Caco-2 (cell line): Measurements from ENCODE around the gene FUT2. TPM values are rescaled to one million over a fixed set of nuclear protein-coding genes. Genes with fewer than 3 reads are reported as not detected.
"Not testable (repeated sequence)": the region's sequence is repeated elsewhere in the genome, so short reads cannot be mapped to it uniquely, and the experiment has no call there.

Experiments
- BruUV-seq: library from RNA; stranded (reverse); fragments of 400-500 nt; replicated peaks from 2 replicates; lab custom pipeline; 2021; lab: Mats Ljungman, UMichigan
- CTCF ChIA-PET: fragments of 300-600 bp; sonication (Branson Sonifier 250); formaldehyde crosslinking; loops from one replicate; lab custom pipeline; 2022; ENCODE audit warnings: antibody characterized with exemption; lab: Charles Lee
- POLR2A ChIA-PET: fragments of 300-600 bp; sonication (Branson Sonifier 250); formaldehyde crosslinking; loops from one replicate; lab custom pipeline; 2022; ENCODE audit warnings: antibody characterized with exemption; lab: Charles Lee
- DNase-seq, 2 experiments: peaks; one replicate each; pipeline versions ENCODE4 v3.0.0 to v3.0.0-alpha.2; 2020 to 2022
- H3K27me3 ChIP-seq: replicated peaks from 2 replicates; pipeline ENCODE4 v1.6.0; 2011; ENCODE audit warnings: low read length; ENCODE audit not compliant: control insufficient read depth, insufficient read depth
- H3K36me3 ChIP-seq: 2 replicates; pipeline ENCODE4 v1.5.1; 2011; ENCODE audit warnings: low read length; ENCODE audit not compliant: control insufficient read depth, insufficient read depth
- H3K4me1 ChIP-seq: fragments of 250-450 bp; sonication (Bioruptor Pico); 2 replicates; pipeline ENCODE4 v1.5.1; 2020; ENCODE audit warnings: mild to moderate bottlenecking
- H3K4me3 ChIP-seq: 2 replicates; pipeline ENCODE4 v1.5.1; 2011; ENCODE audit warnings: low read depth, mild to moderate bottlenecking, control low read depth, low read length
- H3K9me3 ChIP-seq: fragments of 250-450 bp; sonication (Bioruptor Pico); 2 replicates; pipeline ENCODE4 v1.5.1; 2020; ENCODE audit warnings: mild to moderate bottlenecking, moderate library complexity
- H3K27ac Mint-ChIP-seq: one replicate; pipeline ENCODE4 v1.8.0; 2022; ENCODE audit warnings: mixed read lengths; ENCODE audit not compliant: unreplicated experiment
- H3K27me3 Mint-ChIP-seq: one replicate; pipeline ENCODE4 v1.8.0; 2022; ENCODE audit warnings: mixed read lengths; ENCODE audit not compliant: insufficient read depth, unreplicated experiment
- H3K36me3 Mint-ChIP-seq: one replicate; pipeline ENCODE4 v1.8.0; 2022; ENCODE audit warnings: mild to moderate bottlenecking, mixed read lengths; ENCODE audit not compliant: insufficient read depth, unreplicated experiment
- H3K4me1 Mint-ChIP-seq: one replicate; pipeline ENCODE4 v1.8.0; 2022; ENCODE audit warnings: low read depth, mixed read lengths; ENCODE audit not compliant: unreplicated experiment
- H3K4me3 Mint-ChIP-seq: one replicate; pipeline ENCODE4 v1.8.0; 2022; ENCODE audit warnings: mild to moderate bottlenecking, moderate library complexity, mixed read lengths; ENCODE audit not compliant: unreplicated experiment
- H3K9me3 Mint-ChIP-seq: one replicate; pipeline ENCODE4 v1.8.0; 2022; ENCODE audit warnings: mixed read lengths; ENCODE audit not compliant: unreplicated experiment
- intact Hi-C: fragments of 100-400 bp; cut with micrococcal nuclease; formaldehyde crosslinking; loops from one replicate; pipeline ENCODE4 v1.10.0; 2022; ENCODE audit not compliant: unreplicated experiment
- total RNA-seq: library from RNA; stranded (reverse); gene quantifications from 2 replicates; pipeline ENCODE4 v1.2.3, GENCODE V29; 2022
- TF ChIP-seq, protein P1 (sequence below), 2 experiments: fragments of 200-600 bp in 1 of 2; IDR thresholded peaks; 1 replicate in 1 of 2; 2 replicates in 1 of 2; pipeline versions ENCODE4 v1.5.1 to v1.8.0; 2011 to 2022; ENCODE audit warnings: antibody characterized with exemption in 1 of 2, control low read depth in 1 of 2, inconsistent platforms in 1 of 2, low read depth in 1 of 2, low read length in 1 of 2, mild to moderate bottlenecking in 1 of 2, moderate library complexity in 1 of 2; ENCODE audit not compliant: insufficient read depth in 1 of 2, severe bottlenecking in 1 of 2, unreplicated experiment in 1 of 2

Gene FUT2
- total RNA-seq, 1 experiment from 2014 or later = 13.5 TPM

DNA sequence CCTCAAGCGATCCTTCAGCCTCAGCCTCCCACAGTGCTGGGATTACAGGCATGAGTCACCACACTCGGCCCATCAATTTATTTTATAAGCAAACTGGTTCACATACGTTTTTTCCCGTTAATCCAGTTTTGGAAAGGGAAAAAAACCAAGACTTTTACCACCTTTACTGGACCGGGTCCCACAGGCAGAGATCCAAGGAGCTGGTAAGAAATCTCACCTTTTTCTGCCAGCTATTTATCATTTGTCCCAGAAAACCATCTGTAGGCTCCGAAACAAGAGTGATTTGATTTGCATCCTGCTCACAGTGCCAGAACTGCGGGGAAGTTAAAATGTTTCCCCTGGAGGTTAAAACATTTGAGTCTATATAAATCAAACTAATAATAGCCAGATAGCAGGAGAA is 6.3 kb upstream of the FUT2 start:
- no TSS peak for BruUV-seq
- intact Hi-C loops = loop anchor here (5.0 kb wide), 1 partner anchor 42 kb away; the partner anchor contains the start of gene CA11
- H3K36me3 Mint-ChIP-seq = no peaks in the 10 kb centered on the region
- H3K36me3 ChIP-seq = no peaks in the 10 kb centered on the region
- H3K9me3 Mint-ChIP-seq = no peaks in the 10 kb centered on the region
- H3K4me1 Mint-ChIP-seq = peaks cover 13% of the 10 kb centered on the region
- H3K4me3 ChIP-seq = no peak overlapping the region
- POLR2A ChIA-PET = no interaction called here
- TF ChIP-seq, protein P1, sequence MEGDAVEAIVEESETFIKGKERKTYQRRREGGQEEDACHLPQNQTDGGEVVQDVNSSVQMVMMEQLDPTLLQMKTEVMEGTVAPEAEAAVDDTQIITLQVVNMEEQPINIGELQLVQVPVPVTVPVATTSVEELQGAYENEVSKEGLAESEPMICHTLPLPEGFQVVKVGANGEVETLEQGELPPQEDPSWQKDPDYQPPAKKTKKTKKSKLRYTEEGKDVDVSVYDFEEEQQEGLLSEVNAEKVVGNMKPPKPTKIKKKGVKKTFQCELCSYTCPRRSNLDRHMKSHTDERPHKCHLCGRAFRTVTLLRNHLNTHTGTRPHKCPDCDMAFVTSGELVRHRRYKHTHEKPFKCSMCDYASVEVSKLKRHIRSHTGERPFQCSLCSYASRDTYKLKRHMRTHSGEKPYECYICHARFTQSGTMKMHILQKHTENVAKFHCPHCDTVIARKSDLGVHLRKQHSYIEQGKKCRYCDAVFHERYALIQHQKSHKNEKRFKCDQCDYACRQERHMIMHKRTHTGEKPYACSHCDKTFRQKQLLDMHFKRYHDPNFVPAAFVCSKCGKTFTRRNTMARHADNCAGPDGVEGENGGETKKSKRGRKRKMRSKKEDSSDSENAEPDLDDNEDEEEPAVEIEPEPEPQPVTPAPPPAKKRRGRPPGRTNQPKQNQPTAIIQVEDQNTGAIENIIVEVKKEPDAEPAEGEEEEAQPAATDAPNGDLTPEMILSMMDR (IDR thresholded peaks at IDR 0.05; ENCODE audit: insufficient read depth in 1 of 2, low read depth in 1 of 2, low read length in 1 of 2, severe bottlenecking in 1 of 2, unreplicated experiment in 1 of 2) = no peak
- H3K27ac Mint-ChIP-seq = no peak overlapping the region
- no peaks in the 10 kb centered on the region for H3K9me3 ChIP-seq
- DNase-seq = no peak
- H3K27me3 Mint-ChIP-seq = no peaks in the 10 kb centered on the region
- no peaks in the 10 kb centered on the region for H3K27me3 ChIP-seq
- peaks cover 33% of the 10 kb centered on the region for H3K4me1 ChIP-seq
- H3K4me3 Mint-ChIP-seq = no peak overlapping the region
- CTCF ChIA-PET = no interaction called here

DNA sequence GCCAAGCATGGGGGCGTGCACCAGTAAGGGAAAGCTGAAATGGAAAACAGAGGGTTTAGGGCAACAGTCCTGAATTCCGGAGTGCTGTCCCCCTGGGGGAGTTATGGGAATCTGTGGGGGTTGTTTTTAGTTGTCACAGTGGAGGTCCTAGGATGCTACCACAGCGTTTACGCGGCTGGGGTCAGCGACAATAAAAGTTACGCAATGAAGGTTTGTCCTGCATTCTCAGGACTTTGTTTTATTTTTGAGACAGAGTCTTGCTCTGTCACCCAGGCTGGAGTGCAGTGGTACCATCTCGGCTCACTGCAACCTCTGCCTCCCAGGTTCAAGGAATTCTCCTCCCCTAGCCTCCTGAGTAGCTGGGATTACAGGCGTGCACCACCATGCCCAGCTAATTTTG is 2.1 kb upstream of the FUT2 start:
- H3K27ac Mint-ChIP-seq, intact Hi-C loops, BruUV-seq, POLR2A ChIA-PET, H3K4me3 Mint-ChIP-seq, H3K9me3 Mint-ChIP-seq, H3K9me3 ChIP-seq, H3K27me3 ChIP-seq, H3K36me3 Mint-ChIP-seq, H3K27me3 Mint-ChIP-seq, H3K4me1 Mint-ChIP-seq, H3K4me3 ChIP-seq, H3K36me3 ChIP-seq, DNase-seq: not testable (repeated sequence)
- CTCF ChIA-PET = interaction anchor here (1.4 kb wide), 1 partner anchor 48 kb away, joined by 5 read pairs; the partner anchor contains the start of gene CA11
- H3K4me1 ChIP-seq = peaks cover 17% of the 10 kb centered on the region

DNA sequence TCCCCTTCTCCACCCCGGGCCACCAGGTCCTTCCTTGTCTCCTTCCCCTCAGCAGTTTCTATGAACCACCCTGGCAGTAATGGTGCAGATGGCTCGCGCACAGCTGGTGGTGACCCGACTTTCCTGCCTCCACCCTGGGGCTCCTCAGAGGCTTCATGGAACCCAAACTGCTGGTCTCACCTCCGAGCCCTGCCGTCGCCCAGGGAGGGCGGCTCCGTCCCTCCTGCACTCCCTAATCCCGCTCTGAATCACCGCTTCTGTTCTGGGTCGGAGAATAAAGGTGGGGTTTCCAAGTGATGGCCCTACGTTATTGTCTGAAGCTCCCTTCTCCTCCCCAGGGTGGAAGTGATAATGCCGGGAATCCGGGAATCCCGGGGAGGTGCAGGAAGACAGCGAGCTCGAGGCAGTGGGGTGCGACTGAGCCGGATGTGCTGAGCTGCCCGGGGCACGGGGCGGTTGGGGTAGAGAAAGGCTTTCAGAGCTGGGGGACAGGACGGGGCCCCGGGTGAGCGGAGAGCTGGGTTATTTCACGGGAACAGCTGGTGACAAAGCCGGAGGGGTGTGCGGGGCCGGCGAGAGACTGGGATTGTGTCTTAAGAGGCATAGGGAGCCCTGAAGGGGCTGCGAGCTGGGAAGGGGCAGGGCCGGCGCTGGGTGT is 711 bp downstream of the FUT2 start:
- intact Hi-C loops = loop anchor here (1.0 kb wide), 2 partner anchors 21 to 42 kb away; no protein-coding TSS in a partner anchor
- Histone ChIP-seq H3K27me3 (no peaks in the 10 kb centered on the region), H3K36me3 (no peaks in the 10 kb centered on the region), H3K4me3 (peak overlapping the region; percentile 72), H3K9me3 (no peaks in the 10 kb centered on the region), H3K4me1 (peaks cover 17% of the 10 kb centered on the region)
- Mint-ChIP-seq H3K36me3 (peaks cover 11% of the 10 kb centered on the region), H3K4me3 (peak overlapping the region; percentile 99), H3K27ac (peak overlapping the region; percentile 90), H3K9me3 (no peaks in the 10 kb centered on the region), H3K4me1 (peaks cover 7% of the 10 kb centered on the region), H3K27me3 (no peaks in the 10 kb centered on the region)
- BruUV-seq = TSS peak; percentile 51
- ChIA-PET CTCF (interaction anchor here (0.6 to 2.3 kb wide), 10 partner anchors 12 to 274 kb away, joined by 3 to 21 read pairs (median 4); partner anchors contain the start of gene CA11), POLR2A (interaction anchor here (0.6 to 2.1 kb wide), 7 partner anchors 16 to 237 kb away, joined by 3 to 24 read pairs (median 9); partner anchors contain the start of genes DHDH and PPP1R15A)
- TF ChIP-seq, protein P1 (IDR thresholded peaks at IDR 0.05; ENCODE audit: insufficient read depth in 1 of 2, low read depth in 1 of 2, low read length in 1 of 2, severe bottlenecking in 1 of 2, unreplicated experiment in 1 of 2) = no peak
- peak in 1 of 2 experiments; percentile 38 for DNase-seq
